HG03378 (cell line): Measurements from ENCODE around the gene ADGRF3.
"Not testable (repeated sequence)": the region's sequence is repeated elsewhere in the genome, so short reads cannot be mapped to it uniquely, and the experiment has no call there.

Experiments used
- ATAC-seq: cut with Tn5 transposase; IDR thresholded peaks from one replicate; pipeline ENCODE4 v1.9.1; 2021; ENCODE audit warnings: mild to moderate bottlenecking, moderate library complexity; ENCODE audit not compliant: unreplicated experiment

Gene ADGRF3

DNA sequence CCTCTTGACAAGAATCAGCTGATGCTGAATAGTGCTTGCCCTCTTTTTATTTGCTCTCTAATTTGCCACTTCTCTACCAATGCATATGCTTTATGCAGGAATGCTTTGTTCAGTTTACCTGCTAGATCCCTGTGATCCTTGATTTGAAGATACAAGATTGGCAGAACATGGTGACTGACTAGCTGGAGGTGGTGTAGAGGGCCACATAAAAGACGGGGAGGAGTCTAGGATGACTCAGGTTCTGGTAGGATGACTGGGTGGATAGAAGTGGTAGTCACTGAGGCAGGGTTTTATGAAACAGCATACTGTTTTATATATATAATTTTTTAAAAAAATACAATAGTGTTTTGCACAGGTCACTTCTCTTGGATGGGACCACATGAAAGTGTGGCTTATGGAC lies 6.3 kb upstream of the ADGRF3 start:
- ATAC-seq, result no peak

DNA sequence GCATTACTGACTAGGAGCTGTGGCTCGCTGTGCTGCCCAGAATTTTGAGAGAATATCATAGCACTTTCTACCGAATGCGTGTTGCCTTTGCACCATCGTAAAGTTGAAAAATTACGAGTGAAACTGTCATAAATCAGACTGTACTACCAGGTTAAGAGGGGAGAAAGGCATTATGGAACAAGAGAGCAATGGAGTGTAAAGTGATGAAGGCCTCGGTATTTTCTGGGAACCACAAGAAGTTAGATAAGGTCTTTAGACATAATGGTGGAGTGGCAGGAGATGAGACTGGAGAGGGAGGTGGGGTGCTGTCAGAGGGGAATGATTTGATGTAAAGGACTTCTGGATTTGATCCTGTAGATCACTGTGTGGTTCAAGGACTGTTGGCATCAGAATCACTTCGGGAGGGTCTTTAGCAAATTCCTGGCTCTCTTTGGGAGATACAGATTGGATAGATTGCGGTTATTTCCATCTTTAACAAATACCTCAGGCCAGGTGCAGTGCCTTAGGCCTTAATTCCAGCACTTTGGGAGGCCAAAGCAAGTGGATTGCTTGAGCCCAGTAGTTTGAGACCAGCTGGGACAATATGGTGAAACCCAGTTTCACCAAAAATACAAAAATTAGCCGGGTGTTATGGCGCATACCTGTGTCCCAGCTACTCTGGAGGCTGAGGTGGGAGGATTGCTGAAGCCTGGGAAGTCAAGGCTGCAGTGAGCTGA lies 4.9 kb upstream of the ADGRF3 start:
- ATAC-seq, result no peak

DNA sequence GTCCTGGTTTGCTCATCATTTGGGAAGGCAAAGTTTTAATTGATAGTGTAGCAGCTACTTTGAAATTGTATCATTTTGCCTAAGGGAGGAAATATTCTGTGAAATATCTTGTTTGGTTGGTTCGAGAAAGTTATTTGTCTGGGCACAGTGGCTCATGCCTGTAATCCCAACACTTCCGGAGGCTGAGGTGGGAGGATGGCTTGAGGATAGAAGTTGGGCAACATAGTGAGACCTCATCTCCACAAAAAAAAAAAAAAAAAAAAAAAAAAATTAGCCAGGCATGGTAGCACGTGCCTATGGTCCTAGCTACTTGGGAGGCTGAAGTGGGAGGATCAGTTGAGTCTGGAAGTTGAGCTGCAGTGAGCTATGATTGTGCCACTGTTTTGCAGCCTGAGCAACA lies 3.1 kb upstream of the ADGRF3 start:
- ATAC-seq, result no peak

DNA sequence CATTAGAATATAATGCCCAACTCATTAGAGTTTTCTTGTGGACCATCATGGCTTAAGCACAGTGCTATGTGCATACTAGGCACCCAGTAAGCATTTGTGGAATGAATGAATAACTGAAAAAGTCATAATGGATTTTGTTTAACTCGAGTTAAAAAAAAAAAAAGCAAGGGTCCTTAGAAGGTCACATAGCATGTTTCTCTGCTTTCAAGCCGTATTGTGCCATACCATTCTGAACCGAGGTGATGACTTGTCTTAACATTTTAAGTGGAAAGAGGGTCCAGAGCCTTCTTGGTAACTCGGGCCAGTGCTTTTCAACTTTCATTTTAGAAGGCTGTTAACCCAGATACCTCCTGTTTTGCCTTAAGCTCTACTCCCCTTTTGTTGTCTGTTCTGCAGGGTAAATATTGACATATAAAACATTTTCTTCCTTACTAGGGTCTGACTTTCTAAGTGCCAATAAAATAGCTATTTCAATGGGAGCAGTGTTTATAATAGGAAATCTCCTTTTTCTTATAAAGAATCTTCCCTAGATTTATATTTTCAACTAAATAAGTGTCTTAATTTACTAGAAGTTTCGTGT lies 787 bp upstream of the ADGRF3 start:
- ATAC-seq, result no peak

DNA sequence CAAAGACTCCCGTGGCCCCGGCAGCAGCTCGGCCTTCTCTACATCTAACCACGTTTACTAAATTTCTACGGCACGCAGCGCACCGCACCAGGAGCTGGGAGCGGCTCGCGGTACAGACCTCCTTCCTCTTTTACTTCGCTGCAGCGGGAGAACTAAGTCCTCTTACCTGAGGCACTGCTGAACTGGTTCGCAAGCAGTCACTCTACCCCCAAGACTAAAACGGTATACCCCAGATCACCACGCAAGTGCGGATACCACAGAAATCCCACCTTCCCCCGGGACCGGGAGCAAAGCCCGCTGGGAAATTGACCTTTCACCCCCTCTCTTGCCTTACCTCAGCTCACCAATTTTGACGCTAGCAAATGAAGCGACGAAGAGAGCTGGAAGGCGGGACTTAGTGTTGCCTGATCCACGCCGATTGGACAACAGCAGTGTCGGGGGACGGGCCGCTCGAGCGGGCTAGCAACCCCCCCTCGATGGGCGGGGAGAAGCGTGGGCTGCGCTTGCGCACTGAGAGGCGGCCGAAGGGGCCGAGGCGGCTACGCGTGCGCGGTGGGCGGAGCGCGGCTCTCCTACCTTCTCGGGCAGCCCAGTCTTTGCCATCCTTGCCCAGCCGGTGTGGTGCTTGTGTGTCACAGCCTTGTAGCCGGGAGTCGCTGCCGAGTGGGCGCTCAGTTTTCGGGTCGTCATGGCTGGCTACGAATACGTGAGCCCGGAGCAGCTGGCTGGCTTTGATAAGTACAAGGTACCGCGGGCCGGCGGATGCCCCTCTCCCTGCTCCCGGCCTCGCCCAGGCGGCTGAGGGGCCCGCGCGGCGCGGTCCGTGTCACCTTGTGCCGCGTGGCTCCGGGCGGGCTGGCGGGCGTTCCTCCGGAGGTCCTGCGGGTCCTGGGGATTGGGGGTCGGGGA lies 790 bp downstream of the ADGRF3 start, which contains the start of gene SELENOI:
Gene SELENOI (plus strand): TSS at position 599 of the 909 bp plus-strand sequence. CDS start 90 bp downstream, at position 689.
- peak; percentile 92 for ATAC-seq

DNA sequence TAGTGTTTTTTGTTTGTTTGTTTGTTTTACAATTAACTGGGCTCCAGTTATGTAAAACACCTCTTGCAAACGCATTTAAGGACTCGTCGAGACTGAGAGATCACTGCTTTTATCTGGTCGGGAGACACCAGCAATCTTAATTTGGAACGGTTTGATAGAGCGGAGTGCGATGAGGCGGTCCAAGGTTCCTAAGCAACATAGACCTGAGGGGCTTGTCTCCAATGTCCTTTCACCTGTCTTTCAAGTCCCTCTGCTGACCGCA lies 1.4 kb downstream of the ADGRF3 start:
- no peak for ATAC-seq

DNA sequence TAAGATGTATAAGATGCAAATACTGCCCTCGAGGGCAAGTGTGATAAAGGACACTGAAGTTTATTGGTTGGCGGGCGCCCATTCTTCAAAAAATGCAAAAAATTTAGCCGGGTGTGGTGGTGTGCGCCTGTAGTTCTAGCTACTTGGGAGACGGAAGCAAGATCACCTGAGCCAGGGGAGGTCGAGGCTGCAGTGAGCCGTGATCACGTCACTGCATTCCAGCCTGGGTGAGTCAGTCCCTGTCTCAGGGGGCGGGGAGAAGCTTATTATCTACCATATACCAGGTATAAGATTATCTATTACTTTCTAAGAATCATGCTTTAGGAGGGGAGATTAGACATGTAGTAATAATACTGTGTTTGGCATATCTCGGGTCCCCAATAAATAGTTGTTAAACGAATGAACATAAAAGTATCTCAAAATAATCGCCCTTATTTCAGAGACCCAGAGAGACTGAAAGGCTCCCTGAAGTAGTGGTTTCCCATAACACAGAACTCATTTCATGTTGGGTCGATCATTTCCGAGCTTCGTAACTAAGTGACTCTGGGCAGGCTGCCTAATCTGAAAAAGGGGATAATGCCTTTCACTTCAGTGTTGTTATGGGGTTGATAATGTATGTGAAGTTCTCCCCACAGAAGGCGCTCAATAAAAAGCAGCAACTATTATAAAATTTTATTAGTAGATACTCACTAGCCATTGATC lies 1.9 kb downstream of the ADGRF3 start:
- ATAC-seq, result no peak

DNA sequence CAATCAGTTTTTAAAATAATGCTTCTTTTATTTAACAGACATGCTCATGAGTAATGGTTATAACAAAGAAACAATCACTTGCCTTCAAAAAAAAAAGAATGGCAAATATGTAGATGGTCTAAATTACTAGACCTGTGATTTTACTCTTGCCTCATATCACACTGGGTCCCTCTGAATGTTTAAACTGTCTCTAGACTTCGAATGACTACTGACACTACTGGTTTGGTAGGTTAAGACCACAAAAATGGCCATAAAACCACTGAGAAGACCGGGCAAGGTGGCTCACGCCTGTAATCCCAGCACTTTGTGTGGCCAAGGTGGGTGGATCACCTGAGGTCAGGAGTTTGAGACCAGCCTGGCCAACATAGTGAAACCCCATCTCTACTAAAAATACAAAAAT lies 5.8 kb downstream of the ADGRF3 start:
- no peak for ATAC-seq

DNA sequence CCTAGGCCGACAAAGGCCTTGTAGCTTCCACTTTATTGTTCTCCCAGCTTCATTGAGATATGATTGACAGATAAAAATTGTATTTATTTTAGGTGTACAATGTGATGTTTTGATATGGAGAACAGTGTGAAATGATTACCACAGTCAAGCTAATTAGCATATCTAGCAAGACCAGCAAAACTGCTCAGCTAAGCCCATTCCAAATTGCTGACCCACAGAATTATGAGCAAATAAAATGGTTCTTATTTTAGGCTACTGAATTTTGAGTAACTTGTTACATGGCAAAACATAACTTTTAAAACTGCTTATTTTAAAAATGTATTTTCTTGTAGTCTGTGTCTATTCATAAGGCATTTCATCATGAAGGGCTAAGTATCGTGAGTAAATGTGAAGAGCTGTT lies 9.3 kb downstream of the ADGRF3 start:
- no peak for ATAC-seq

DNA sequence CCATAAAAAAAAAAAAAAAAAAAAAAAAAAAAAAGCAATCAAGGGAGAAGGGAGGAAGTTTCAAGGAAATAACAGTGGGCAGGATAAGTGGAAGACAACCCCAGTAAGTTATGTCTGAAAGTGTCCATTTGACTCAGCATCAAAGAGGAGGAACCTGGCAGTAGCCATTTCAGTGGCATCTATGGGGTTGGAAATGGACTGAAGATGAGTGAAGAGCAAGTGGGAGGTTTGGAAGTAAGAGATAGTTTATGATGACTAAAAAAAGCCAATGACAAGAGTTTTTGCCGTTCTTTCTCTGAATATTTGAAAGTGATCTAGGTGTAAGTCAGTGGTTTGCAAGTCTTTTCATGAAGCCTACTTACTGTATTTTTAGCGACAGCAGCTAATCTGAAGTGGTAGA lies 9.9 kb downstream of the ADGRF3 start:
- no peak for ATAC-seq

DNA sequence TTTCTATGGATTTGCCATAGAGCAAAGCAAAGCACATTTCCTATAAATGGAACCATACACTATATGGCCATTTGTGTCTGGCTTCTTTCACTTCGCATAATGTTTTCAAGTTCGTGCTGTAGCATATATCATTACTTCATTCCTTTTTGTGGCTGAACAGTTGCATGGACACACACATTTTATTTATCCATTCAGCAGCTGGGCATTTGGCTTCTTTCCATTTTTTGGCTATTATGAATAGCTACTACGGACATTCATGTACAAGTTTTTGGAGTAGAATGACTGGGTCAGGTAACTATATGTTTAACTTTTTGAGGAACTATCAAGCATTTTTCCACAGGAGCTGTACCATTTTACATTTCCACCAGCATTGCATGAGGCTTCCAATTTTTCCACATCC lies 11.4 kb downstream of the ADGRF3 start:
- ATAC-seq, result no peak

DNA sequence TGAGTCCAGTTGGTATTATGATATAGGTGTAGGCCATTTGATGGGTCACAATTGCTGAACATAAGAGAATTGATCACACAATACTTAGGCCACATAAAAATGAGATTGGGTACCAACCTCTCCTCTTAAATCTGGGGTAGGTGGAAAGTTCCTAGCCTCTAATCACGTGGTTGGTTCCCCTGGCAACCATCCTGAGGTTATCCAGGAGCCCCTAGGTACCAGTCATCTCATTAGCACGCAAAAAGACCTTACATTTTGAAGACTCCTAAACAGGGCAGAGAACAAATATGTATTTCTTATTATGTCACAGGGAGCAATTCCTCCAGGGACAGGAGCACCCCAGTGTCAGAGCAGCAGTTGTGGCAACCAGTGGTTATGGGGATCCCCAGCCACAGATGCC lies 13.3 kb downstream of the ADGRF3 start:
- ATAC-seq, result no peak

DNA sequence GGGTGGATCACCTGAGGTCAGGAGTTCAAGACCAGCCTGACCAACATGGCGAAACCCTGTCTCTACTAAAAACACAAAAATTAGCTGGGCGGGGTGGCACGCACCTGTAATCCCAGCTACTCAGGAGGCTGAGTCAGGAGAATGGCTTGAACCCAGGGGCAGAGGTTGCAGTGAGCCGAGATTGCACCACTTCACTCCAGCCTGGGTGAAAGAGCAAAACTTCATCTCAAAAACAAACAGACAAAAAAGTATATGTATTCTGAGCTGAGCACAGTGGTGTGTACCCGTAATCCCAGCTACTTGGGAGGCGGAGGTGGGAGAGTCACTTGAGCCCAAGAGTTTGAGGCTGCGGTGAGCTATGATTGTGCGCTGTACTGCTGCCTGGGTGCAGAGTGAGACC lies 15.3 kb downstream of the ADGRF3 start:
- ATAC-seq, result not testable (repeated sequence)

DNA sequence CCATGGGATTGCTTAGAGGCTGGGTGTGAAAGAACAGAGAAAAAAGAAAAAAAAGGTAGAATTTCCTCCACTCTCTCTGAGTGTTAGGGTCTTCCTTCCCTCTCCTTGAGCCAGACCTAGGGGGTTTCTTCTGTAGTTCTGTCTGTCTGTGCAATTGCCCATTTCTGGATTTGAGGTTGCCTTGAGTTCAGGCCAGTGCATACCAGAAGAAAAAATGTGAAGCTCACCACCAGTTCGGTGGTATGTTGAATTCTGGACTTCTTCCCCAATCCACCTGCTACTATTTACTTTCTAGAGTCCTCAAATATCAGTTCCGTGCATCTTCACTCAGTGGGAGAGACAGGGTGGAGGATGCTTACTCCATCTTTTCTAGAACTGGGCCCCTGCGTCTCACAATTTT lies 16.0 kb downstream of the ADGRF3 start:
- ATAC-seq, result no peak

DNA sequence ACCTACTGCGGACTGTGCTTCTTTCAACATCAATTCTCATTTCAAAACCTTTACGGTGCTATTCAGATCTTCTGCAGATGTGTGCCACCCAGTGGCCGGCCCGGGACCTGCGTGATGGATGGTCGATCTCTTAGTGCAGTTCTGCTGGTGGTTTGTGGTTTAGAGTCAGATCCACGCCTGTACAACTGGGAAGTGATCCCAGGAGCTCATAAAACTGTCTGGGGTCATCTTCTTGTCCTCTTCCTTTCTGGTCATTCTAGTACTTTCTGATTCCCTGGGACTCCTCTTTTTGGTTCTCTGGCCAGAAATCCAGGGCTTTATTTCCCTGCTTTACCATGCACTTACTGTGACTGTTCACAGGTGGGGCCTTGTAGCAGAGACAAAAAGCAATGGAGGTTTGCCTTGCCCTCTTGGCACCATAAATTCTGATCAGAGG lies 16.5 kb downstream of the ADGRF3 start:
- no peak for ATAC-seq

DNA sequence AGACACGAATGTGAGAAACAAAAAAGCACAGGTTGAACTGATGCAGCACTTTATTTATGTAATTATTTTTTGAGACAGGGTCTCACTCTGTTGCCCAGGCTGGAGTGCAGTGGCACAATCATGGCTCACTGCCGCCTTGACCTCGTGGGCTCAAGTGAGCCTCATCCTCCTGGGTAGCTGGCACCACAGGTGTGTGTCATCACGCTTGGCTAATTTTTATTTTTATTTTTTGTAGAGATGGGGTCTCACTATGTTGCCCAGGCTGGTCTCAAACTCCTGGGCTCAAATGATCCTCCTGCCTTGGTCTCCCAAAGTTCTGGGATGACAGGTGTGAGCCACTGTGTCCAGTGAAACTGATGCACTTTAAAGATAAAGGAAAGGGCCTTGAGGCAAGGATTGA lies 17.5 kb downstream of the ADGRF3 start:
- not testable (repeated sequence) for ATAC-seq

DNA sequence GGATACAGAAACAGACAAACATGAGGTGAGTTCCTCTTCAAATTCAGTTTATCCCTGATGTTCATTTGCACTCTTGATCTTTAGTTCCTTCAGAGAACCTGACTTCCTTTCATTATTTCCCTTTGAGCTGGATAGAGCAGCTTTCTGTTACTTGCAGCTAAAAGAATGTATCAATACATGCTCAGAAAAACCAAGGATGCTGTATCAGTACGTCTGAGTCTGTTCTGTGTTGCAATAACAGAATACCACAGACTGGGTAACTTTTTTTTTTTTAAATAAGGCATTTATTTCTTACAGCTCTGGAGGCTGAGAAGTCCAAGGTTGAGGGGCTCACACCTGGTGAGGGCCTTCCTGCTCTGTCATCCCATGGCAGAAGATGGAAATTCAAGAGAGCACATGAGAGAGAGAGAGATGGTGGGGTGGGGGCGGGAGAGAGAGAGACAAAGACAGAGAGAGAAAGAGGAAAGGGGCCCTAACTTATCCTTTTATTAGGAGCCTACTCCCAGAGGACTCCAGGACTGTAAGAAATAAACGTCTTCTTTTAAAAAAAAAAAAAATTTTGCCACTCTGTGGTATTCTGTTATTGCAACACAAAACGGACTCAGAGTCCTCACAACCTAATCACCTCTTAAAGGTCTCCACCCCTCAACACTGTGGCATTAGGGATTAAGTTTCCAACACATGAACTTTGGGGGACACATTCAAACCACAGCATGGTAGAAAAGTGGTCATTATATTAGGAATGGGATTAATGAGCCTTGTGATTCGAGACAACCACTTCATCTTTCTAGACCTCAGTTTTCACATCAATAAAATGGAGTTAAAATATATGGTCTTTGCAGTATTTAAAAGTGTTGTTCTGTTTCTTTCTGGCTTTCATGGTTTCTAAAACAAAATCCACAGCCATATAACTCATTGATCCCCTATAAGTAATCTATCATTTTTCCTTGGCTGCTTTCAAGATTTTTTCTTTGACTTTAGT lies 19.0 kb downstream of the ADGRF3 start:
- no peak for ATAC-seq

DNA sequence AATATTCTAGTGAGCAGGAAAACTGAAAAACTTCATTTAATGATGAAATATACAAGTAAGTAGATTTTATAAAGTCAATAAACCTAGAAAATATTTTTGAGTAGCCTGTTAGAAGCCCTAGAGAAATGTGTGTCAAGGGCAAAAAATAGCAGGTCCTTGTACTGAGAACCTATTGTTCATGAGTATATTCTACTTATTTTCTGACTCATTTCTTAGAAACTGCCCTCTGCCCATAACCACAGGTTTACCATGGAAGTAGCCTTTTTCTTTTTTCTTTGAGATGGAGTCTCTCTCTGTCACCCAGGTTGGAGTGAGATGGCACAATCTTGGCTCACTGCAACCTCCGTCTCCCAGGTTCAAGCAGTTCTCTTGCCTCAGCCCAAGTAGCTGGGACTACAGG lies 20.1 kb downstream of the ADGRF3 start:
- ATAC-seq, result no peak

DNA sequence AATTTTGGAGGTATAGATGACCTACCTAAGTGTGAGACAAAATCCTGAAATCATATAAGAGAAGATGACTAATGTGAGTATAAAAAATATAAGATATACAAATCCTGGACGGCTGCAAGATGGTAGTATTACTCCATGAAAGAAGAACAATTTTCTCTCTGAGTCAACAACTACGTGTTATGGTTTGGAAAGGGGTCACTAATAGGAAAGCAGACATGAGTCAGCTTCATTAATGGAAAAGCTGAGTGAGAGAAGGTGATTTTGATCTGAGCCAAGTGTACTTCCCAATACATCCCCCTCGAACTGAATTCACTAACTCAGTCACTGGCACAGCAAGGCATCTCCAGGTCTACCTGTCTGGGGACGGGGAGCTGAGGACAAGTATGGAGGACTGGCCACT lies 20.7 kb downstream of the ADGRF3 start:
- no peak for ATAC-seq

DNA sequence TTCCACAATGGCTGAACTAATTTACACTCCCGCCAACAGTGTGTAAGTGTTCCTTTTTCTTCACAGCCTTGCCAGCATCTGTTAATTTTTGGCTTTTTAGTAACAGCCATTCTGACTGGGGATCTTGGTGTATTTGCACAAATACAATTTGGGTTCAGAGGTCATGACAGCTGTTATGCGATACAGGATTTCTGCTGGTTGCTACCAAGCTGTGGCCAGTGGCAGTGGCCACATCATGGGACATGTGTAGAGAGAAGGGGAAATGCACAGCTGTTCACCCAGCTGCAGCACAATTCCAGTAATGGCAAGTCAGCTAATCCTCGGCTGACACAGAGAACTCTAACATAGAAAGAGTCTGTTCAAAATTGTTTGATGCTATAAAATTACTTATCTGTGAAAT lies 21.7 kb downstream of the ADGRF3 start:
- no peak for ATAC-seq
